CD14-positive monocyte (primary cell): ENCODE results near the gene ZC3HAV1. TPM values are rescaled to one million over a fixed set of nuclear protein-coding genes. Genes with fewer than 3 reads are reported as not detected.
"Not testable (repeated sequence)": the region's sequence is repeated elsewhere in the genome, so short reads cannot be mapped to it uniquely, and the experiment has no call there.

Experiments
- DNase-seq, 3 donors: peaks; one replicate each; pipeline ENCODE4 v3.0.0-alpha.2; 2011 to 2022
- H2AFZ ChIP-seq: 2 replicates; pipeline ENCODE4 v1.6.0; 2012; ENCODE audit warnings: mild to moderate bottlenecking, low read depth, low read length, inconsistent platforms; ENCODE audit not compliant: insufficient read depth, poor library complexity, severe bottlenecking
- H3K27ac ChIP-seq, 2 donors: 1 replicate in 1 of 2; 2 replicates in 1 of 2; pipeline ENCODE4 v1.5.1; 2012 to 2013; ENCODE audit warnings: low read length in 2 of 2, control low read depth in 1 of 2, inconsistent platforms in 1 of 2, low read depth in 1 of 2, mild to moderate bottlenecking in 1 of 2
- H3K27me3 ChIP-seq, 2 donors: one replicate each; pipeline versions ENCODE4 v1.6.0 to v1.6.1; 2011 to 2013; ENCODE audit warnings: low read length in 2 of 2; ENCODE audit not compliant: control insufficient read depth in 2 of 2, insufficient read depth in 2 of 2
- H3K36me3 ChIP-seq, 2 donors: replicated peaks in 1 of 2; 1 replicate in 1 of 2; 2 replicates in 1 of 2; pipeline versions ENCODE4 v1.5.1 to v1.6.1; 2012 to 2013; ENCODE audit warnings: low read length in 2 of 2, control low read depth in 1 of 2, inconsistent platforms in 1 of 2, mild to moderate bottlenecking in 1 of 2; ENCODE audit not compliant: insufficient read depth in 2 of 2, control insufficient read depth in 1 of 2
- H3K4me1 ChIP-seq, 2 donors: 1 replicate in 1 of 2; 2 replicates in 1 of 2; pipeline versions ENCODE4 v1.5.1 to v1.6.1; 2012 to 2013; ENCODE audit warnings: low read length in 2 of 2, control low read depth in 1 of 2, inconsistent platforms in 1 of 2, mild to moderate bottlenecking in 1 of 2, moderate library complexity in 1 of 2; ENCODE audit not compliant: insufficient read depth in 2 of 2, control insufficient read depth in 1 of 2
- H3K4me2 ChIP-seq: replicated peaks from 2 replicates; pipeline ENCODE3; 2012; ENCODE audit warnings: low read length, moderate library complexity, mild to moderate bottlenecking; ENCODE audit not compliant: poor library complexity, severe bottlenecking; ENCODE audit errors: extremely low read depth
- H3K4me3 ChIP-seq, 3 experiments: fragments of 200-600 bp in 1 of 3; sonication (generic) in 1 of 3; replicated peaks in 1 of 3; 1 replicate in 2 of 3; 2 replicates in 1 of 3; pipeline ENCODE4 v1.5.1; 2011 to 2013; ENCODE audit warnings: low read length in 3 of 3, mild to moderate bottlenecking in 3 of 3, control low read depth in 2 of 3, low read depth in 2 of 3, inconsistent platforms in 1 of 3, moderate library complexity in 1 of 3
- H3K79me2 ChIP-seq: 2 replicates; pipeline ENCODE4 v1.6.0; 2012; ENCODE audit warnings: mild to moderate bottlenecking, control low read depth, inconsistent platforms, low read length, moderate library complexity; ENCODE audit not compliant: insufficient read depth
- H3K9ac ChIP-seq: 2 replicates; pipeline ENCODE4 v1.6.0; 2017; ENCODE audit warnings: low read length, mild to moderate bottlenecking; ENCODE audit not compliant: insufficient read depth, poor library complexity, severe bottlenecking
- H3K9me3 ChIP-seq, 2 donors: replicated peaks in 1 of 2; 1 replicate in 1 of 2; 2 replicates in 1 of 2; pipeline versions ENCODE4 v1.5.1 to v1.6.1; 2012 to 2013; ENCODE audit warnings: low read length in 2 of 2, control low read depth in 1 of 2; ENCODE audit not compliant: control insufficient read depth in 1 of 2, insufficient read depth in 1 of 2
- H4K20me1 ChIP-seq: 2 replicates; pipeline ENCODE4 v1.6.0; 2012; ENCODE audit warnings: mild to moderate bottlenecking, low read length, control low read depth, moderate library complexity; ENCODE audit not compliant: insufficient read depth
- H3K27ac Mint-ChIP-seq, 7 donors: one replicate each; pipeline ENCODE4 v1.8.0; 2020; ENCODE audit warnings: mild to moderate bottlenecking in 7 of 7, mixed read lengths in 7 of 7, moderate library complexity in 6 of 7, inconsistent platforms in 2 of 7
- H3K27me3 Mint-ChIP-seq, 3 donors: one replicate each; pipeline ENCODE4 v1.8.0; 2021 to 2022; ENCODE audit warnings: low read depth in 3 of 3, mild to moderate bottlenecking in 3 of 3, mixed read lengths in 3 of 3, moderate library complexity in 3 of 3, inconsistent platforms in 1 of 3
- H3K36me3 Mint-ChIP-seq, 2 donors: one replicate each; pipeline ENCODE4 v1.8.0; 2020; ENCODE audit warnings: mixed read lengths in 2 of 2, inconsistent platforms in 1 of 2, mild to moderate bottlenecking in 1 of 2
- H3K4me1 Mint-ChIP-seq: one replicate; pipeline ENCODE4 v1.8.0; 2020; ENCODE audit warnings: mild to moderate bottlenecking, mixed read lengths
- H3K4me3 Mint-ChIP-seq, 2 donors: one replicate each; pipeline ENCODE4 v1.8.0; 2020; ENCODE audit warnings: mild to moderate bottlenecking in 2 of 2, mixed read lengths in 2 of 2, moderate library complexity in 1 of 2
- H3K9me3 Mint-ChIP-seq, 7 donors: one replicate each; pipeline ENCODE4 v1.8.0; 2020 to 2022; ENCODE audit warnings: mixed read lengths in 7 of 7, mild to moderate bottlenecking in 6 of 7, moderate library complexity in 6 of 7, inconsistent platforms in 2 of 7
- CTCF ChIP-seq: fragments of 200-600 bp; IDR thresholded peaks from one replicate; pipeline ENCODE4 v1.8.0; 2022; ENCODE audit warnings: antibody characterized with exemption, mild to moderate bottlenecking
- WGBS: methylation state at CpG from one replicate; pipeline ENCODE4 v1.1.5; 2013; ENCODE audit warnings: missing lambda C conversion rate; ENCODE audit not compliant: insufficient coverage; 5-methylcytosine and 5-hydroxymethylcytosine counted together
- intact Hi-C, 2 donors: fragments of 100-400 bp; cut with micrococcal nuclease; formaldehyde crosslinking; loops; one replicate each; pipeline versions ENCODE4 v1.15.0 to v1.15.1; 2023
- polyA plus RNA-seq, 3 donors: library from polyadenylated mRNA; depleted of rRNA in 1 of 3; unstranded in 2 of 3; stranded (reverse) in 1 of 3; fragments of 300-500 nt in 2 of 3; fragments of >200 nt in 1 of 3; fragmentation: Illumina TruSeq in 2 of 3; gene quantifications; 1 replicate in 2 of 3; 2 replicates in 1 of 3; pipeline ENCODE4 v1.2.3, GENCODE V29; 2012 to 2021

The ZC3HAV1 gene
- polyA plus RNA-seq, 3 donors = 20.7 to 30.2 (median 21.2) TPM

DNA sequence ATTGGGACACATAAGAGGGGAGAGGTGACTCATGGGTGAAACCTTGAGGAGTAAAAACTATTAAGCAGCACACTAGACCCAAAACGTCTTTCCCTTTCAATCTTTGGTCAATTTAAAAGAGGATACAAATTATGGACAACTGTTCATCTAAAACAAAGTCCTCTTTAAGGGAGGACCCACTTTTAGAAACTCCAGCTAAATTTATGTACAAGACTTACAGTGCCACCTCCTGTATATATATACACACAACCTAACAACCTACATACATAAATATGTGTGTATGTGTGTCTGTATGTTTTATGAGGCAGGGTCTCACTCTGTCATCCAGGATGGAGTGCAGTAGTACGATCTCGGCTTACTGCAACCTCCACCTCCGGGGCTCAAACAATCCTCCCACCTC is 18.1 kb upstream of the ZC3HAV1 start:
- H3K4me3 Mint-ChIP-seq = no peak overlapping the region
- 92% methylated on average over 3 of the region's 4 CpGs for WGBS
- peaks cover 24% of the 10 kb centered on the region for H3K4me1 Mint-ChIP-seq

GRCh38 chr7:139125657-139126056 is 16.1 kb upstream of the ZC3HAV1 start:
- no peaks in the 10 kb centered on the region for H4K20me1 ChIP-seq
- H3K4me2 ChIP-seq = no peak overlapping the region
- WGBS = 100% methylated on average over 3 of the region's 7 CpGs
- no peak for TF ChIP-seq CTCF
- no peaks in the 10 kb centered on the region for H3K36me3 Mint-ChIP-seq
- H3K4me3 Mint-ChIP-seq = no peak overlapping the region
- no peak for DNase-seq
- H3K27me3 Mint-ChIP-seq = peaks cover 0 to 6% (median 0%) of the 10 kb centered on the region in 3 donors
- H2AFZ ChIP-seq = no peak overlapping the region
- H3K36me3 ChIP-seq = no peaks in the 10 kb centered on the region
- no peaks in the 10 kb centered on the region for H3K27me3 ChIP-seq
- peaks cover under 1 to 2% of the 10 kb centered on the region in 2 donors for H3K4me1 ChIP-seq
- no peaks in the 10 kb centered on the region for H3K9me3 ChIP-seq
- H3K27ac Mint-ChIP-seq = no peak overlapping the region
- H3K27ac ChIP-seq = no peak overlapping the region
- peaks cover 4% of the 10 kb centered on the region for H3K4me1 Mint-ChIP-seq
- H3K9ac ChIP-seq = no peak overlapping the region
- intact Hi-C loops = no loop called here
- H3K9me3 Mint-ChIP-seq = no peaks in the 10 kb centered on the region
- H3K79me2 ChIP-seq = no peaks in the 10 kb centered on the region
- H3K4me3 ChIP-seq = no peak overlapping the region

More for the DNA sequence above, 18.1 kb upstream of the ZC3HAV1 start:
- peaks cover 2% of the 10 kb centered on the region for H3K79me2 ChIP-seq
- no peak for TF ChIP-seq CTCF
- H3K27ac ChIP-seq = no peak overlapping the region
- H2AFZ ChIP-seq = no peak overlapping the region
- Mint-ChIP-seq H3K36me3 (no peaks in the 10 kb centered on the region), H3K9me3 (no peaks in the 10 kb centered on the region), H3K27me3 (peaks cover 0 to 5% (median 0%) of the 10 kb centered on the region in 3 donors), H3K27ac (peak overlapping the region in 1 of 7 donors; percentile 60)
- H3K27me3 ChIP-seq = no peaks in the 10 kb centered on the region
- no peak overlapping the region for H3K9ac ChIP-seq
- H4K20me1 ChIP-seq = no peaks in the 10 kb centered on the region
- H3K4me2 ChIP-seq = no peak overlapping the region
- no peaks in the 10 kb centered on the region for H3K36me3 ChIP-seq
- H3K4me1 ChIP-seq = peaks cover 17 to 21% of the 10 kb centered on the region in 2 donors
- no peaks in the 10 kb centered on the region for H3K9me3 ChIP-seq
- no peak for DNase-seq
- no peak overlapping the region for H3K4me3 ChIP-seq
- intact Hi-C loops = no loop called here

GRCh38 chr7:139124995-139125394 is 15.5 kb upstream of the ZC3HAV1 start:
- WGBS = no CpG with 5 or more reads among the region's 3 CpGs
- H3K79me2 ChIP-seq, H3K27ac ChIP-seq, H3K9ac ChIP-seq, H3K36me3 Mint-ChIP-seq, H3K9me3 ChIP-seq, H2AFZ ChIP-seq, H3K4me3 Mint-ChIP-seq, DNase-seq, H3K4me1 ChIP-seq, H3K9me3 Mint-ChIP-seq, H4K20me1 ChIP-seq, intact Hi-C loops, H3K4me2 ChIP-seq, H3K4me3 ChIP-seq, H3K36me3 ChIP-seq, H3K4me1 Mint-ChIP-seq, H3K27me3 ChIP-seq, H3K27ac Mint-ChIP-seq, H3K27me3 Mint-ChIP-seq: not testable (repeated sequence)
